Vagina (tissue), 2 donors: Measurements from ENCODE around the gene C22orf23.

Experiments used
- POLR2AphosphoS5 ChIP-seq, 2 donors: sonication (generic); formaldehyde crosslinking; IDR thresholded peaks; one replicate each; pipeline ENCODE4 v1.9.0; 2017; ENCODE audit warnings: antibody characterized with exemption in 2 of 2, mild to moderate bottlenecking in 2 of 2, low read depth in 1 of 2; ENCODE audit not compliant: insufficient read depth in 1 of 2
- TF ChIP-seq, protein P1 (sequence below), 3 experiments: fragments of 450-650 bp in 2 of 3; fragments of 200-600 bp in 1 of 3; sonication (generic) in 1 of 3; IDR thresholded peaks; one replicate each; pipeline ENCODE4 v1.5.1; 2017 to 2019; ENCODE audit warnings: antibody characterized with exemption in 3 of 3, mild to moderate bottlenecking in 2 of 3, moderate library complexity in 2 of 3

DNA sequence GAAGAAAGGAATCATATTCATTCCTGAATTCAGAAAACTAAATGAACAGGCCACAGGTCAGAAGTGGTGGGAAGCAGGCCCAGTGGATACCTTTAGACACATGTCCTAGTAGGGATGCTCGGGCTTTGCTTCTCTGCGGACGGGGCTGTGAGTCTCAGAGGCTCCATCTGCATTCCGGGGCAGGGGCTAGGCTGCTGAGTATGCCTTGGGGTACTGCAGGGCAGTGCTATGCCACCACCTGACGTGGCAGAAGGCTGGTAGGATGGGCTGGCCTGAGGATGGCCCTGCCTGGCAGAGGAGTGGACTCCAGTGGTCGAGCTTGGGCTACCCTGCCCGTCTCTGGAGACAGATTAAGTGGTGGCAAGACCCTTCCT, 9.6 kb downstream of the C22orf23 start:
- TF ChIP-seq, protein P1, sequence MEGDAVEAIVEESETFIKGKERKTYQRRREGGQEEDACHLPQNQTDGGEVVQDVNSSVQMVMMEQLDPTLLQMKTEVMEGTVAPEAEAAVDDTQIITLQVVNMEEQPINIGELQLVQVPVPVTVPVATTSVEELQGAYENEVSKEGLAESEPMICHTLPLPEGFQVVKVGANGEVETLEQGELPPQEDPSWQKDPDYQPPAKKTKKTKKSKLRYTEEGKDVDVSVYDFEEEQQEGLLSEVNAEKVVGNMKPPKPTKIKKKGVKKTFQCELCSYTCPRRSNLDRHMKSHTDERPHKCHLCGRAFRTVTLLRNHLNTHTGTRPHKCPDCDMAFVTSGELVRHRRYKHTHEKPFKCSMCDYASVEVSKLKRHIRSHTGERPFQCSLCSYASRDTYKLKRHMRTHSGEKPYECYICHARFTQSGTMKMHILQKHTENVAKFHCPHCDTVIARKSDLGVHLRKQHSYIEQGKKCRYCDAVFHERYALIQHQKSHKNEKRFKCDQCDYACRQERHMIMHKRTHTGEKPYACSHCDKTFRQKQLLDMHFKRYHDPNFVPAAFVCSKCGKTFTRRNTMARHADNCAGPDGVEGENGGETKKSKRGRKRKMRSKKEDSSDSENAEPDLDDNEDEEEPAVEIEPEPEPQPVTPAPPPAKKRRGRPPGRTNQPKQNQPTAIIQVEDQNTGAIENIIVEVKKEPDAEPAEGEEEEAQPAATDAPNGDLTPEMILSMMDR (IDR thresholded peaks at IDR 0.05): no peak
- TF ChIP-seq POLR2AphosphoS5 (IDR thresholded peaks at IDR 0.05; ENCODE audit: insufficient read depth in 1 of 2, low read depth in 1 of 2): no peak
